HepG2 (cell line): ENCODE data around the gene RANGRF. TPM values are rescaled to one million over a fixed set of nuclear protein-coding genes. Genes with fewer than 3 reads are reported as not detected.

Experiments used
- ETV5 ChIP-seq: IDR thresholded peaks from 2 replicates; pipeline ENCODE4 v1.6.1; 2018; ENCODE audit warnings: missing biosample characterization, missing genetic modification reagents, inconsistent platforms, borderline replicate concordance
- GTF3A ChIP-seq: sonication (generic); formaldehyde crosslinking; conservative IDR thresholded peaks from 2 replicates; pipeline ENCODE4 v1.4.0; 2020; ENCODE audit warnings: mild to moderate bottlenecking, missing genetic modification reagents
- HNF4A ChIP-seq: sonication (generic); formaldehyde crosslinking; IDR thresholded peaks from 2 replicates; pipeline ENCODE4 v1.4.0; 2020; ENCODE audit warnings: missing genetic modification reagents
- IRF2 ChIP-seq: IDR thresholded peaks from 2 replicates; pipeline ENCODE4 v1.6.1; 2018; ENCODE audit warnings: missing genetic modification reagents, missing compliant biosample characterization
- KAT8 ChIP-seq: IDR thresholded peaks from 2 replicates; pipeline ENCODE4 v1.6.1; 2016; ENCODE audit warnings: missing genetic modification reagents, missing compliant biosample characterization
- NCOA2 ChIP-seq: sonication (generic); formaldehyde crosslinking; IDR thresholded peaks from 2 replicates; pipeline ENCODE4 v1.8.0; 2022; ENCODE audit warnings: inconsistent platforms
- NR2F1 ChIP-seq, 2 experiments: fragments of 450-650 bp in 1 of 2; formaldehyde crosslinking in 1 of 2; IDR thresholded peaks; 2 replicates each; pipeline versions ENCODE4 v1.5.0 to v1.6.1; 2016 to 2020; ENCODE audit warnings: mild to moderate bottlenecking in 1 of 2, missing compliant biosample characterization in 1 of 2, missing genetic modification reagents in 1 of 2, moderate library complexity in 1 of 2
- NR2F6 ChIP-seq, 2 experiments: IDR thresholded peaks; 2 replicates each; pipeline ENCODE4 v1.6.1; 2016; ENCODE audit warnings: antibody characterized with exemption in 1 of 2, mild to moderate bottlenecking in 1 of 2
- PPARG ChIP-seq: conservative IDR thresholded peaks from 2 replicates; pipeline ENCODE4 v1.6.1; 2016; ENCODE audit warnings: missing biosample characterization, missing genetic modification reagents
- PRDM15 ChIP-seq: sonication (generic); formaldehyde crosslinking; IDR thresholded peaks from 2 replicates; pipeline ENCODE4 v1.4.0; 2020; ENCODE audit warnings: missing genetic modification reagents
- RARA ChIP-seq: IDR thresholded peaks from 2 replicates; pipeline ENCODE4 v1.6.1; 2016; ENCODE audit warnings: missing genetic modification reagents, missing compliant biosample characterization
- RXRA ChIP-seq: sonication (generic); formaldehyde crosslinking; IDR thresholded peaks from 2 replicates; pipeline ENCODE4 v1.5.1; 2020; ENCODE audit warnings: missing genetic modification reagents
- SOX5 ChIP-seq: IDR thresholded peaks from 2 replicates; pipeline ENCODE4 v1.6.1; 2016; ENCODE audit warnings: borderline replicate concordance
- TARDBP ChIP-seq: sonication (generic); formaldehyde crosslinking; IDR thresholded peaks from 2 replicates; pipeline ENCODE4 v1.8.0; 2022; ENCODE audit warnings: mild to moderate bottlenecking, missing genetic modification reagents
- ZFY ChIP-seq: sonication (generic); formaldehyde crosslinking; IDR thresholded peaks from 2 replicates; pipeline ENCODE4 v1.4.0; 2020; ENCODE audit warnings: missing genetic modification reagents
- ZNF768 ChIP-seq: sonication (generic); formaldehyde crosslinking; IDR thresholded peaks from 2 replicates; pipeline ENCODE4 v1.4.0; 2020; ENCODE audit warnings: missing genetic modification reagents
- ZNF879 ChIP-seq: sonication (generic); formaldehyde crosslinking; IDR thresholded peaks from 2 replicates; pipeline ENCODE4 v1.8.1; 2023; ENCODE audit warnings: missing genetic modification reagents
- polyA plus RNA-seq, 8 experiments: library from polyadenylated mRNA; depleted of rRNA in 3 of 8; stranded (reverse) in 7 of 8; unstranded in 1 of 8; fragments of >200 nt; fragmentation: Illumina TruSeq in 4 of 8; extraction: Trizol in 4 of 8; gene quantifications; 2 replicates each; pipeline versions ENCODE4 v1.2.1 to v1.2.3, GENCODE V29; 2011 to 2016; ENCODE audit warnings: low read depth in 4 of 8, missing spikeins in 1 of 8, mixed read lengths in 1 of 8; ENCODE audit not compliant: insufficient read depth in 1 of 8
- total RNA-seq, 5 experiments: library from RNA; depleted of rRNA; stranded (reverse); fragments of >200 nt; fragmentation: Illumina TruSeq; extraction: Trizol; gene quantifications; 2 replicates each; pipeline ENCODE4 v1.2.3, GENCODE V29; 2016; ENCODE audit warnings: low read depth in 1 of 5
- TF ChIP-seq, protein P1 (sequence below): IDR thresholded peaks from 2 replicates; pipeline ENCODE4 v1.6.1; 2016; ENCODE audit warnings: mild to moderate bottlenecking
- TF ChIP-seq, protein P2 (sequence below): sonication (generic); formaldehyde crosslinking; conservative IDR thresholded peaks from 2 replicates; pipeline ENCODE4 v1.4.0; 2020; ENCODE audit warnings: mild to moderate bottlenecking, missing genetic modification reagents, moderate library complexity
- TF ChIP-seq, protein P3 (sequence below): sonication (generic); IDR thresholded peaks from 2 replicates; pipeline ENCODE4 v1.6.1; 2016; ENCODE audit warnings: low read depth, borderline replicate concordance

RANGRF gene
- total and polyA plus RNA-seq, 2 of the 13 experiments (the other 11 are each of a cell fraction or from before 2014, with no cell fraction given): 18.6 to 40.7 TPM

DNA sequence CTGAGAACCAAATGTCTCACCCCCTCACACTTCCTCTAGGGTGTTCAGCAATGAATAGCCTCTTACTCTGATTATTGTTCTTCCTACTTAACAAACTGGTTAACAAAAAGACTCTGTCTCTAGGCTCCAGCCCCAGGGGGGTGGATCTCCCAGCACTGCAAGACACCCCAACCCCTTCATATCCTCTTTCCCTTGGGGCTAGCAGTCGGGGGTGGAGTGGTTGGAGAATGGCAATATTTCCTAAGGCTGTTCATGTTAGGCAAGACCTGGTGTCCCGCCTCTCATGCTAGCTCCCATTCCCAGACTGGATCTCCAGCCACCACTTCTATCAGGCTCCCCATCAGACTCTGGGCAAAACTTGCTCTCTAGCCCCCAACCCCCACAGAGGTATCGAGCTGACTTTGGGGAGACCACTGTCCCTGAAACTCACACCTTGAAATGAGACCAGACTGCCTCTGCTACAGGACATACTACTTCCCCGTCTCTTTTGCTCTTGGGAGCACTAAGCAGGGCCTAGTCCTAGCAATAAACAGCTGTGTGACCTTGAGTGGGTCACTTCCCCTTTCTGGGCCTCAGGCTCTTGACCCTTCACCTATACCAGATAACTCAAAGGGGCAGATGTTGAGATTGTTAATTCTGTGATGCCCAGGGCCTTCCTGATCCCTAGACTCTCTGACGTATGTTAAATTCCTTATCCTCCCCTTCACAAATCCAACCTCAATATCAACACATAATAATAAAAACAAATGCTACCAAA is 4.3 kb downstream of the RANGRF start (continued):
- TF ChIP-seq HNF4A (CRISPR knock-in tag) (peak; percentile 40; the same call in 1 of the 2 replicates), RARA (CRISPR knock-in tag) (peak; percentile 38; the same call in 1 of the 2 replicates), RXRA (peak; percentile 43; the same call in 1 of the 2 replicates), NR2F6 (IDR thresholded peaks at IDR 0.05) (peak; percentile 83), NR2F6 (CRISPR knock-in tag; IDR thresholded peaks at IDR 0.05) (peak; percentile 86), GTF3A (CRISPR knock-in tag) (0 out of 2 replicates have a peak, but pooled peaks have one; percentile 34), IRF2 (CRISPR knock-in tag) (0 out of 2 replicates have a peak, but pooled peaks have one; percentile 19), ETV5 (CRISPR knock-in tag) (0 out of 2 replicates have a peak, but pooled peaks have one; percentile 22), KAT8 (CRISPR knock-in tag) (peak; percentile 60; the same call in 1 of the 2 replicates), NCOA2 (CRISPR knock-in tag) (peak; percentile 36; the same call in 1 of the 2 replicates), PRDM15 (CRISPR knock-in tag) (peak; percentile 63; the same call in 1 of the 2 replicates), PPARG (CRISPR knock-in tag) (peak; percentile 92), ZNF879 (CRISPR knock-in tag) (no peak), TARDBP (CRISPR knock-in tag) (peak; percentile 63; the same call in 1 of the 2 replicates), SOX5 (0 out of 2 replicates have a peak, but pooled peaks have one; percentile 18), ZFY (CRISPR knock-in tag) (peak; percentile 57; the same call in 1 of the 2 replicates), ZNF768 (peak; percentile 78; the same call in 1 of the 2 replicates), NR2F1 (CRISPR knock-in tag; IDR thresholded peaks at IDR 0.05) (peak; percentile 55 to 78; a peak in 3 of 4 replicates)
- TF ChIP-seq, protein P1, sequence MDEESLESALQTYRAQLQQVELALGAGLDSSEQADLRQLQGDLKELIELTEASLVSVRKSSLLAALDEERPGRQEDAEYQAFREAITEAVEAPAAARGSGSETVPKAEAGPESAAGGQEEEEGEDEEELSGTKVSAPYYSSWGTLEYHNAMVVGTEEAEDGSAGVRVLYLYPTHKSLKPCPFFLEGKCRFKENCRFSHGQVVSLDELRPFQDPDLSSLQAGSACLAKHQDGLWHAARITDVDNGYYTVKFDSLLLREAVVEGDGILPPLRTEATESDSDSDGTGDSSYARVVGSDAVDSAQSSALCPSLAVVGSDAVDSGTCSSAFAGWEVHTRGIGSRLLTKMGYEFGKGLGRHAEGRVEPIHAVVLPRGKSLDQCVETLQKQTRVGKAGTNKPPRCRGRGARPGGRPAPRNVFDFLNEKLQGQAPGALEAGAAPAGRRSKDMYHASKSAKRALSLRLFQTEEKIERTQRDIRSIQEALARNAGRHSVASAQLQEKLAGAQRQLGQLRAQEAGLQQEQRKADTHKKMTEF (CRISPR knock-in tag): 0 out of 2 replicates have a peak, but pooled peaks have one; percentile 19
- TF ChIP-seq, protein P2, sequence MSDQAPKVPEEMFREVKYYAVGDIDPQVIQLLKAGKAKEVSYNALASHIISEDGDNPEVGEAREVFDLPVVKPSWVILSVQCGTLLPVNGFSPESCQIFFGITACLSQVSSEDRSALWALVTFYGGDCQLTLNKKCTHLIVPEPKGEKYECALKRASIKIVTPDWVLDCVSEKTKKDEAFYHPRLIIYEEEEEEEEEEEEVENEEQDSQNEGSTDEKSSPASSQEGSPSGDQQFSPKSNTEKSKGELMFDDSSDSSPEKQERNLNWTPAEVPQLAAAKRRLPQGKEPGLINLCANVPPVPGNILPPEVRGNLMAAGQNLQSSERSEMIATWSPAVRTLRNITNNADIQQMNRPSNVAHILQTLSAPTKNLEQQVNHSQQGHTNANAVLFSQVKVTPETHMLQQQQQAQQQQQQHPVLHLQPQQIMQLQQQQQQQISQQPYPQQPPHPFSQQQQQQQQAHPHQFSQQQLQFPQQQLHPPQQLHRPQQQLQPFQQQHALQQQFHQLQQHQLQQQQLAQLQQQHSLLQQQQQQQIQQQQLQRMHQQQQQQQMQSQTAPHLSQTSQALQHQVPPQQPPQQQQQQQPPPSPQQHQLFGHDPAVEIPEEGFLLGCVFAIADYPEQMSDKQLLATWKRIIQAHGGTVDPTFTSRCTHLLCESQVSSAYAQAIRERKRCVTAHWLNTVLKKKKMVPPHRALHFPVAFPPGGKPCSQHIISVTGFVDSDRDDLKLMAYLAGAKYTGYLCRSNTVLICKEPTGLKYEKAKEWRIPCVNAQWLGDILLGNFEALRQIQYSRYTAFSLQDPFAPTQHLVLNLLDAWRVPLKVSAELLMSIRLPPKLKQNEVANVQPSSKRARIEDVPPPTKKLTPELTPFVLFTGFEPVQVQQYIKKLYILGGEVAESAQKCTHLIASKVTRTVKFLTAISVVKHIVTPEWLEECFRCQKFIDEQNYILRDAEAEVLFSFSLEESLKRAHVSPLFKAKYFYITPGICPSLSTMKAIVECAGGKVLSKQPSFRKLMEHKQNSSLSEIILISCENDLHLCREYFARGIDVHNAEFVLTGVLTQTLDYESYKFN (CRISPR knock-in tag): peak; percentile 75
- TF ChIP-seq, protein P3, sequence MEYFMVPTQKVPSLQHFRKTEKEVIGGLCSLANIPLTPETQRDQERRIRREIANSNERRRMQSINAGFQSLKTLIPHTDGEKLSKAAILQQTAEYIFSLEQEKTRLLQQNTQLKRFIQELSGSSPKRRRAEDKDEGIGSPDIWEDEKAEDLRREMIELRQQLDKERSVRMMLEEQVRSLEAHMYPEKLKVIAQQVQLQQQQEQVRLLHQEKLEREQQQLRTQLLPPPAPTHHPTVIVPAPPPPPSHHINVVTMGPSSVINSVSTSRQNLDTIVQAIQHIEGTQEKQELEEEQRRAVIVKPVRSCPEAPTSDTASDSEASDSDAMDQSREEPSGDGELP: peak; percentile 50; the same call in 1 of the 2 replicates
